Activated T-cell treated with anti-CD3 and anti-CD28 coated beads, Interleukin-2, amount 50 U/mL, for 24 hours (primary cell): ENCODE results near the gene OR2L3.

Source experiments
- DNase-seq: peaks from one replicate; pipeline ENCODE4 v3.0.0-alpha.2; 2020
- H3K27ac Mint-ChIP-seq: 2 replicates; pipeline ENCODE4 v1.8.0; 2020; ENCODE audit warnings: mild to moderate bottlenecking, mixed read lengths
- H3K27me3 Mint-ChIP-seq: 2 replicates; pipeline ENCODE4 v1.8.0; 2020; ENCODE audit warnings: mixed read lengths
- H3K36me3 Mint-ChIP-seq: 2 replicates; pipeline ENCODE4 v1.8.0; 2020; ENCODE audit warnings: low read depth, mixed read lengths
- H3K4me1 Mint-ChIP-seq: 2 replicates; pipeline ENCODE4 v1.8.0; 2020; ENCODE audit warnings: low read depth, mixed read lengths
- H3K4me3 Mint-ChIP-seq: 2 replicates; pipeline ENCODE4 v1.8.0; 2020; ENCODE audit warnings: mild to moderate bottlenecking, moderate library complexity, mixed read lengths
- H3K9me3 Mint-ChIP-seq: 2 replicates; pipeline ENCODE4 v1.8.0; 2020; ENCODE audit warnings: mixed read lengths

OR2L3 gene

GRCh38 chr1:248094884-248095283 lies 48.2 kb downstream of the OR2L3 start, which contains the start of gene OR2L13:
Gene OR2L13 (plus strand): TSS chr1:248095184. CDS start chr1:248099376, 4,192 bp downstream.
- H3K4me3 Mint-ChIP-seq: no peak within 1 kb of the TSS
- no peak within 1 kb of the TSS for H3K27ac Mint-ChIP-seq
- no peaks in the 10 kb centered on the region for H3K4me1 Mint-ChIP-seq
- H3K36me3 Mint-ChIP-seq: no peaks in the 10 kb centered on the region
- H3K27me3 Mint-ChIP-seq: no peaks in the 10 kb centered on the region
- no peak for DNase-seq
- H3K9me3 Mint-ChIP-seq: peaks cover 9% of the 10 kb centered on the region

- DNase-seq: no peak
- Mint-ChIP-seq H3K4me1 (no peaks in the 10 kb centered on the region), H3K36me3 (no peaks in the 10 kb centered on the region), H3K4me3 (no peak overlapping the region), H3K27ac (no peak overlapping the region), H3K27me3 (no peaks in the 10 kb centered on the region), H3K9me3 (peaks cover 6% of the 10 kb centered on the region)
Measured at GRCh38 chr1:248098529-248098928, 51.9 kb downstream of the OR2L3 start.

GRCh38 chr1:248102847-248103246 lies 56.2 kb downstream of the OR2L3 start:
- Mint-ChIP-seq H3K4me1 (no peaks in the 10 kb centered on the region), H3K27ac (no peak overlapping the region), H3K27me3 (no peaks in the 10 kb centered on the region), H3K9me3 (peaks cover 6% of the 10 kb centered on the region), H3K4me3 (no peak overlapping the region), H3K36me3 (no peaks in the 10 kb centered on the region)
- DNase-seq: no peak

- DNase-seq: no peak
- Mint-ChIP-seq H3K27ac (no peak overlapping the region), H3K9me3 (peaks cover 25% of the 10 kb centered on the region), H3K4me3 (no peak overlapping the region), H3K27me3 (no peaks in the 10 kb centered on the region), H3K36me3 (no peaks in the 10 kb centered on the region), H3K4me1 (no peaks in the 10 kb centered on the region)
Measured at GRCh38 chr1:248111157-248111556, 64.5 kb downstream of the OR2L3 start.
